Left cardiac atrium (tissue), 4 donors: ENCODE data around the gene ZNF440. TPM values are rescaled to one million over a fixed set of nuclear protein-coding genes. Genes with fewer than 3 reads are reported as not detected.
"Not testable (repeated sequence)": the region's sequence is repeated elsewhere in the genome, so short reads cannot be mapped to it uniquely, and the experiment has no call there.

Experiments used
- ATAC-seq, 2 donors: fragments of 200-7000 bp; cut with Tn5 transposase; one replicate each; pipeline ENCODE4 v1.9.1; 2020; ENCODE audit warnings: mild to moderate bottlenecking in 2 of 2, moderate library complexity in 2 of 2
- DNase-seq: peaks from one replicate; pipeline ENCODE4 v3.0.0-alpha.2; 2020
- intact Hi-C, 2 donors: fragments of 100-400 bp; cut with DNase I; formaldehyde crosslinking; loops; one replicate each; pipeline versions ENCODE4 v1.14.1 to v1.15.1; 2022 to 2023
- total RNA-seq, 2 donors: library from RNA; stranded (reverse); fragmentation: NEBNext Ultra II Directional; extraction: Animal tissue kit (Norgen Biotek cat#: 25700); gene quantifications; one replicate each; pipeline ENCODE4 v1.2.1, GENCODE V29; 2021
- donor health status: DM: no; HTN: yes; CAD: no.
- donor health status: DM: no; HTN: yes; CAD: no; lungs with severe emphysema.
- donor health status: DM: yes; HTN: yes; CAD: no.
- donor health status: Dilated cardiomyopathy.

The ZNF440 gene
- total RNA-seq, 2 donors from 2014 or later, result 5.4 to 6.3 TPM

DNA sequence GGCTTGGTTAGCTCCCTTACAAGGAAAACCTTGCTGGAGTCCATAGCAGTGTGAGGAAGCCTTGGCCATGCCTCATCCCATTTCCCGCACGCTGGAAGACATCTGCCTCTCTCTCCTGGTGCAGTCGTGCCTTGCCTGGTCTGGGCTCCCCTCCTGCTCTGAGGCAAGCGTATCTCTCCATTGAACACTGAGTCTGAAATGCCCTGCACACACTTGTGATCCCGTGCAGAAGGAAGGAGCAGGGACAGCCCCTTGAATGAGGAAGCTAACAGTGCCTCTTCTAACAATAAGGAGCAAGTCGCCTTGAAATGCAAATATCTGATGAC, 407 bp upstream of the ZNF440 start:
- no peak for DNase-seq
- intact Hi-C loops, result no loop called here
- peak; percentile 27 to 43 for ATAC-seq

DNA sequence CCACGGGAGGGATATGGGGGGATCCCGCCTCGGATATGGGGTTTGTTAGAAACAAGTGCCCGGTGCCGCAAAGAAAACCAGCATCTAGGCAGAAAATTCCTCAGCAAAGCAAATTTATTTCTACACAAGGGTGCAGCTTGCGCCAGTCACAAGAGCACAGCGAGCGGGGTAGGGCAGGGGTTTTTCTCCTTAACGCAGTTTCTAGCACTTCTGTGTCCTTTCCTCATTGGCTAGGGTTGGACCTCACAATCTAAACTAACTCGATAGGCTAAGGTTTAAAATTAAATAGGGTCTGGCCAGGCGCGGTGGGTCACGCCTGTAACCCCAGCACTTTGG, 595 bp downstream of the ZNF440 start:
- no peak for DNase-seq
- ATAC-seq, result peak; percentile 39 to 58
- intact Hi-C loops, result no loop called here

DNA sequence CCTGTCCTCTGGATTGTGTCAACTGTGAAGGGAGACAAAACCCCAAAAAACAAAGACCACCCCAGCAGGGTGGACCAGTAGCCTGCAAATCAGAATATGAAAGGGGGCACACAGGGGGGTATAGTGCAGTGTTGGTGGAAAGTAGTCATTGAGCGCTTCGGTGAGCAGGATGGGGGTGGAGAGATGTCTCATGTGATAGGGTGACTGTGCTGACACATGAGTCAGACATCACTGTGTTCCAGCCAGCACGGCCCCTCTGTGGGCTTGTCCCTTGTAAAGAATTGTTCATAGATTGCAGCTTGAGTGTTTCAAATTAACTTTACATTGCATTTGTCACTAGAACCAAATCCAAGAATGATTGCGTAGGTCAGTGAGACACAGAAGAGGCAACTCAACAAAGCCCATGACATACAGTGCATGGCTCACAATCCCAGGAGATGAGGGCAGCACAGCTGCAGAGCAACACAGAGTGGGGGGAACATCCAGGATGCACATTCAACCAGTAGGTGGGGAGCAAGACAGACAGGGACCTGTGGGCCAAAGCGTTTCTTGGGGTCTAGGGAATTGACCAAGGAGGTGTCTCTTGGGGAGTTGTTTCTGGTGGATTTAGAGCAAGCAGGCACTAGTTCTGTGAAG, 7.5 kb downstream of the ZNF440 start:
- no peak for DNase-seq
- intact Hi-C loops, result no loop called here
- peak in 1 of 2 donors; percentile 56 for ATAC-seq

DNA sequence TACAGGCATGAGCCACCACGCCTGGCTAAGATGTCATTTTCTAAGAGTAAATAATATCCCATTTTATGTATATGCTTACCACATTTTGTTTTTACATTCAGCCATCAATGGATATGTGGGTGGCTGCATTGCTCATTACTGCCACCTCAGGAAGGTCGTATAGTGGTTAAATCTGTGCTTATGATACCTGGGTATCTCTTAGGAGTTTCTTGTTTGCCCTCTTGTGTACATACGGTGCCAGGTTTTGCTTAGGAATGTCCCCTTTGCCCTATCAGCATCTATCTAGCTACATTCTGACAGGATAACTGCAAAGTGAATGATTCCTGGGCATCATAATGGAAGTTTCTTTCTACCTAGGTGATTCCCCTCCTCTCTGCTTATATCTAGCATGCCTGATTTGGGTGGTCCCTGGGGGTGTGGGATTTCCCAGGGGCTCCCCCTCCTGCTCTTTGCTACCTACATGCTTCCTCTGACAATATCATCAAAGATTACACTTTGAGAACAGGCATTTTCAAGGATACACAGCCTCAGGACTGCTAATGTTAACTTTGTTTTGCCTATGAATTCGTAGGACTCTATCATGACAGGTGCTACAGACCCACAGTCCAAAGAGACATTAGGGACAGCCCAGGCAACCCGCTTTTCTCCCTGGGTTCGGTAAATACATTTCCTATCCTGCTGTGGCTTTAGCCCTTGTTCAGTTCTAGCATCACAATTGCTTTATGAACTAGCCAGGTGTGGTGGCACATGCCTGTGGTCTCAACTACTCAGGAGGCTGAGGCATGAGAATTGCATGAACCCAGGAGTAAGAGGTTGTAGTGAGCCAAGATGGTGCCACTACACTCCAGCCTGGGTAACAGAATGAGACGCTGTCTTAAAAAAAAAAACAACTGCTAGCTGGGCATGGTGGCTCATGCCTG, 15.1 kb downstream of the ZNF440 start:
- ATAC-seq, intact Hi-C loops, DNase-seq: not testable (repeated sequence)

DNA sequence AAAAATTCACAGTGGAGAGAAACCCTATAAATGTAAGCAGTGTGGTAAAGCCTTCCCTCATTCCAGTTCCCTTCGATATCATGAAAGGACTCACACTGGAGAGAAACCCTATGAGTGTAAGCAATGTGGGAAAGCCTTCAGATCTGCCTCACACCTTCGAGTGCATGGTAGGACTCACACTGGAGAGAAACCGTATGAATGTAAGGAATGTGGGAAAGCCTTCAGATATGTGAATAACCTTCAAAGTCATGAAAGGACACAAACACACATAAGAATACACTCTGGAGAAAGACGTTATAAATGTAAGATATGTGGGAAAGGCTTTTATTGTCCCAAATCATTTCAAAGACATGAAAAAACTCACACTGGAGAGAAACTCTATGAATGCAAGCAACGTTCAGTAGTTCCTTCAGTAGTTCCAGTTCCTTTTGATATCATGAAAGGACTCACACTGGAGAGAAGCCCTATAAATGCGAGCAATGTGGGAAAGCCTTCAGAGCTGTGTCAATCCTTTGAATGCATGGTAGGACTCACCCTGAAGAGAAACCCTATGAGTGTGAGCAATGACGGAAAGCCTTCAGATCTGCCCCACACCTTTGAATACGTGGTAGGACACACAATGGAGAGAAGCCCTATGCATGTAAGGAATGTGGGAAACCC, 18.3 kb downstream of the ZNF440 start:
- intact Hi-C loops, result no loop called here
- DNase-seq, result no peak
- no peak for ATAC-seq

DNA sequence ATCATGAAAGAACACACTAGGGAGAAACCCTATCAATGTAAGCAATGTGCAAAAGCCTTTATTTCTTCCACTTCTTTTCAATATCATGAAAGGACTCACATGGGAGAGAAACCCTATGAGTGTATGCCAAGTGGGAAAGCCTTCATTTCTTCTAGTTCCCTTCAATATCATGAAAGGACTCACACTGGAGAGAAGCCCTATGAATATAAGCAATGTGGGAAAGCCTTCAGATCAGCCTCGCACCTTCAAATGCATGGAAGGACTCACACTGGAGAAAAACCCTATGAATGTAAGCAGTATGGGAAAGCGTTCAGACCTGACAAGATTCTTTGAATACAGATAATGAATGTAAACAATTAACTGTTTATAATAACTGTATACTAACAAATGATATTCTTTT, 19.5 kb downstream of the ZNF440 start:
- intact Hi-C loops, result no loop called here
- DNase-seq, result no peak
- no peak for ATAC-seq

DNA sequence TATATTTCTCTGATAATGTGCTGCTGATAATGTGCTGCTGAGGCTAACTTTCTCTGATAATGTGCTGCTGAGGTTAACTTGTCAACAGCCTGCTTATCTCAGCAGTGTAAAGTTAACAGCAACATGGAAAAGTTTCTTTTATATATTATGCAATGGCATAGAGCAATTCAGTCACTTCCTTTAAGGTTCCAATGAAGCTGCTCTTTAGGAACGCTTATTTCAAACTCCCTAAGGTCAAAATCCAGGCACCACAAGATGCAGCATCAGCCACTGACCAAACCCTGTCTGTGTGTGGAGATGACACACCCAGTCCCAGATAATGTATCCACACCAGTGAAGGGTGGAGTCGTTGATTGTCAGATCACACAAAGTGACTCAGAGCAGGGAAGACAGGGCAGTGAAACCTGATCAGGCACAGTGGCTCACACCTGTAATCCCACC, 21.6 kb downstream of the ZNF440 start:
- DNase-seq, intact Hi-C loops: not testable (repeated sequence)
- peak in 1 of 2 donors; percentile 82 for ATAC-seq

DNA sequence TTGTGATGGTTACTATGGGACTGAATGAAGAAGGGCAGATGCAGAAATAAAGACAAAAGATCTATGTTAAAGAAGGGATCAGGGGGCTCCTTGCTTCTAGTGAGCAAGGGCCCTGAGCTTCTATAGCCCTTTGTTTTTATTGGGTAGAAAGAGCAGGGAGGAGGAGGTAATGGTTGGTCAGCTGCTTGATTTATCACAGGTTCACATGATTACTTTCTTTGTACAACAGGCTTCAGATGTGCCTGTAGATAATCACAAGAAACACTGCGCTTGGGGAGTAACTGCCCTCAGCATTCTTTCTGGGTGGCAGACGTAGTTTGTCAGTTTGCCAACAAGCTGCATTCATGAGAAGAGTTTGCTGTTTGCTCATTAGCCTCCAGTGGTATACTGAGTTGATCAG, 29.6 kb downstream of the ZNF440 start:
- ATAC-seq, result no peak
- no peak for DNase-seq
- intact Hi-C loops, result no loop called here

DNA sequence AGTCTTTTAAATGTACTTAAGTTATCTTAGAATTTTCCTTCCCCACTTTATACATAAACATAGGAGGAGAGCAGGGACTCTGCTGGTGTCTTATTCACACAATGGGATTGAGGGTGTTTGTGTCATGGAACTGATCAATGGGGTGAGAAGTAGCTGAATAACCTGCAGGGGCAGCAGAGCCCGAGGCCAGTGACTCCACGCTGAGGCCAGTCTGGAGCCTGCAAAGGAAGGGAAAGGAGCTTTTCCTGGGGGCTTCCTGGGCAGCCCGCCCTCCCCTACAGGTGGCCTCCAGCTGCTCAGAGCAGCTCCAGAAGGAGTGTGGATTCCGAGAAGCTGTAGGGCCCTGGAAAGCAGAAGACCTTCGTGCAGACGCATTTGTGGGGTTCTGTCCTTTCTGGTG, 33.5 kb downstream of the ZNF440 start:
- intact Hi-C loops, ATAC-seq, DNase-seq: not testable (repeated sequence)

DNA sequence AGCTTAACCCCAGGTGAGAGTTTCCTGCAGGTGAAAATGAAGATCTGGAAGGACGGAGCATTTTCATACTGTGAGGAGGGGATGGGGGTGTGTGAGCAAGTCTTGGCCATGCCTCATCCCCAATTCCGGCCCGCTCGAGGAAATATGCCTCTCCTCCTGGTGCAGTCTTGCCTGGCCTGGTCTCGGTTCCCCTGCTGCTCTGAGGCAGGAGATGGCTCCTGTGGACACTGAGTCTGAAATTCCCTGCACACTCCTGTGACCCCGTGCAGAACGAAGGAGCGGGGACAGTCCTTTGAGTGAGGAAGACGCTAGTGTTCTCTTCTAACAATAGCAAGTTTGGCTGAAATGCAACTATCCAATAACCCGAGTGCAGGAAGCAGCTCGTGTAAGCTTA, 34.1 kb downstream of the ZNF440 start:
- intact Hi-C loops, result no loop called here
- ATAC-seq (no peak), DNase-seq (no peak)

DNA sequence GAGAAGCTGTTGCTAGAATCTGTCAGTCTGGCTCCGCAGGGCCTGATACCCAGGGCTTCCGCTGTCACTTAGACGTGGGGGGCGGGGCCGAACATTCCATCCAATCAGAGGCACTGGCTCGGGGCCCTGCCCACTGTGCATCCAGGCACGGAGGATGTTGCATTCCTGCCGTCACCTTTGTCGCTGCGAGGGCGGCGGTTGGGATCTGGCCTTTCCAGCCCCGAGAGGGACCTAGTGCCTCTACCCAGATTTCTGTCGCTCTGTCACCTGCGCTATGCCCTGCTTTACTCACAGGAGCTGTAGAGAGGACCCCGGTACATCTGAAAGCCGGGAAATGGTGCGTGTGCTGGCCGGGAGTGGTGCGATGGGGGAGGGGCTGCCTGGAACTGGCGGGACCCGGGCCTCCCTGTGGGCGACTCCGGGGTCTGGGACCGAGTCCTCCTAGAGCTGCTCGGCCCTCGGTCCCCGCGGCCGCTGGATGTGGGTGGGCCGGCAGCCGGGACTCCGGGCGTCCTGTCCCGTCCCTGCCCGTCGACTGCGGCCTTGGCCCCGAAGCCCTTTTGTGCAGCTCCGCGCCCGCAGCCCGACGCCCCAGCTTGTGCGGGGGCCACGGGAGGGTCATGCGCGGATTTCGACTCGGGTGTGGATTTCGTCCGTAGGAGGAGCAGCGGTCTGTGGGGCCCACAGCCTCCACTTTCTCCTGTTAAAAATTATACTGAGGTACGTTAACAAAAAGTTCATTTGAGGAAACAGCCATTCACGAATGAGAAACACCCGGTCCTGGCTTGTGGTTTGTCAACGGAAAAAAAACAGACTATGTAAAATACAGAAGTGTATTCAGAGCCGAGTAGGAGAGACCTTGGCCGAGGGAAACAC, 34.8 kb downstream of the ZNF440 start, which contains the start of gene ZNF439:
TSS of gene ZNF439 (plus strand) at position 133 of the 876 bp plus-strand sequence. CDS start at position 275, 142 bp downstream.
- DNase-seq, result peak; percentile 95
- intact Hi-C loops, result no loop called here
- ATAC-seq, result peak; percentile 100

DNA sequence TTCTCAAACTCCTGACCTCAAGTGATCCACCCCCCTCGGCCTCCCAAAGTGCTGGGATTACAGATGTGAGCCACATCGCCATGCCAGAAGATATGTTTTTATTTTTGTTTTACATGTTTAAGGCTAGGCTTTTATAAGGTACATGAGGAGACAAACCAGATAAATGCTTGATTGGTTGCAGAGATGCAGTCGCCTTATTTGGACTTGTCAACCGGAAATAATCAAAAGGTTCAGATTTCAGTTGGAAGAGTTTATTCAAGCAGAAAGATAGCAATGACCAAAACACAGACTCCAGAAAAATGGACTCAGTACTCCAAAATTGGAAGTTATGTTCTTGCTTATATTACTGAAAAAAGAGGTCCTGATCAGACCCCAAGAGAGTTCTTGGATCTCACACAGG, 36.2 kb downstream of the ZNF440 start:
- ATAC-seq, intact Hi-C loops, DNase-seq: not testable (repeated sequence)

DNA sequence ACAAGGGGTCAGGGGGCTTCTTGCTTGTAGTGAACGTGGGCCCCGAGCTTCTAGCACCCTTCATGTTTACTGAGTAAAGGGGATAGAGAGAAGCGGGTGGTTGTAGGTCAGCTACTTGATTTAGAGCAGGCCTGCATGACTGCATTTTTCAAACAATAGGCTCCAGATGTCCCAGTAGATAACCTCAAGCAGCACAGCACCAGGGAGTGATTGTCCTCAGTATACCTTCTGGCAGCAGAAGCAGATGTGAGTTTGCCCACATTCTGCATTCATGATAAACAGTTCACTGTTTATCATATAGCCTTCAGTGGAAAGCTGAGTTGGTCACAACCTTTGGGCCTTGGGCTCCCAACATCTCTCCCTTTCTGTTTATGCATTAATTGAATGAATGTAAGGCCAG, 39.3 kb downstream of the ZNF440 start:
- intact Hi-C loops, result no loop called here
- no peak for ATAC-seq

DNA sequence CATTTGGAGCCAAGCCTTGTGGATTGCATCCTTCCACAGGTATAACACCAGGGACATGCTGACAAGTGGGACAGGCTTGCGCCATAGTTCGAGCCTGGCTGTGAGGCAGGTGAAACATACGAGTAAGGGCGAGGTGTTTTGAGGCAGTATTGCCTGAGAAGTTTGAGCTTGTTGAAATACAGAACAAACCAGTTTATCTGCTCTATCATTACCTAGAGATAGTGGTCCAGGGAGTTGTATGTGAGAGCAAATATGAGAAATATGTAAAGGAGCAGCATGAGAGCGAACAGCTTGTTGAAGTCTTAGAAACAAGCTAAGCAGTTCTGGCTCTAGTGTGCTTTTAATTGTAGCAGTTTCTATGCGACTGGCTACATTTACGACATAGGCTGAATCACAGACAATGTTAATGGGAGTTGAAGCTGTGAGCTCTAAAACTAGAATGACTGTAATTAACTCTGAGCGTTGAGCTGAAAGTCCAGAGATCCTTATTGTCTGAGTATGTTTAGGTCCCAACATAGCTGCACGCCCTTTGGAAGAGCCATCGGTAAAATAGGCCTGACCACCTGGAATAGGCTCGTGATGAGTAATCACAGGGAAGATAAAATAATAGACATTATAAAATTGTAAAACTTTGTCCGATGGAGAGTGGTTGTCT, 42.6 kb downstream of the ZNF440 start:
- ATAC-seq, result no peak
- intact Hi-C loops, result no loop called here
- no peak for DNase-seq

More for the DNA sequence above, 39.3 kb downstream of the ZNF440 start:
- no peak for DNase-seq

DNA sequence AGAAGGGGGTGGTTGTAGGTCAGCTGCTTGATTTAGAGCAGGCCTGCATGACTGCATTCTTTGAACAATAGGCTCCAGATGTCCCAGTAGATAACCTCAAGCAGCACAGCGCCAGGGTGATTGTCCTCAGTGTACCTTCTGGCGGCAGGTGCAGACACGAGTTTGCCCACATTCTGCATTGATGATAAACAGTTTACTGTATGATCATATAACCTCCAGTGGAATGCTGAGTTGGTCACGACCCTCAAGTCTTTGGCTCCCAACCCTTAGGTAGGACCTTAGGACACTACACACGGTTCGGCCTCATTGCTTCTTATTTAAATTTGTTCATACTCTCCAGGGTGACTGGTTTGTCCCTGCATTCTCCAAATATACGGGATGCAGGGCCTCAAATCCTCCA, 46.6 kb downstream of the ZNF440 start:
- intact Hi-C loops, result no loop called here
- ATAC-seq, result no peak
- DNase-seq, result no peak

DNA sequence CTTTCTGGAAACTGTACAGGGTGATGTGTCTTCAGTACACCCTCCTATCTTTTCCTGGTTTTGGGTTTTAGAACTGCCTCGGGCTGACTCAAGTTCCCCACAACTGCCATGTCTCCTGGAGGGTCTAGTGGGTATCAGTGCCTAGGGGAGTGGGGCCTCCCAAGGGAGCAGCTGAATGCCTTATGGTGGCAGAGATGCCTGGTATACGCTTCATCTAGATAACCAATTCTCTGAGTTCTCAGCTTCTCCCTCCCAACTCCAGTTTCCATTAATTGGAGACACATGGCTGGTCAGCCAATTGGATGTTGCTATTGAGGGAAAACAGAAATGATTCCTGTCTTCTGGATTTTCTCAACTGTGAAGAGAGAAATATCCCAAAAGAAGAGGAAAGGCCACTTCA, 47.2 kb downstream of the ZNF440 start:
- no peak for DNase-seq
- intact Hi-C loops, result no loop called here
- no peak for ATAC-seq

DNA sequence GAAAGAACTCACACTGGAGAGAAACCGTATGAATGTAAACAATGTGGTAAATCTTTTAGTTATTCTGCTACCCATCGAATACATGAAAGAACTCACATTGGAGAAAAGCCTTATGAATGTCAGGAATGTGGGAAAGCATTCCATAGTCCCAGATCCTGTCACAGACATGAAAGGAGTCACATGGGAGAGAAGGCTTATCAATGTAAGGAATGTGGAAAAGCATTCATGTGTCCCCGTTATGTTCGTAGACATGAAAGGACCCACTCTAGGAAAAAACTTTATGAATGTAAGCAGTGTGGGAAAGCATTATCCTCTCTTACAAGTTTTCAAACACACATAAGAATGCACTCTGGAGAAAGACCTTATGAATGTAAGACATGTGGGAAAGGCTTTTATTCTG, 53.7 kb downstream of the ZNF440 start:
- intact Hi-C loops, ATAC-seq, DNase-seq: not testable (repeated sequence)

DNA sequence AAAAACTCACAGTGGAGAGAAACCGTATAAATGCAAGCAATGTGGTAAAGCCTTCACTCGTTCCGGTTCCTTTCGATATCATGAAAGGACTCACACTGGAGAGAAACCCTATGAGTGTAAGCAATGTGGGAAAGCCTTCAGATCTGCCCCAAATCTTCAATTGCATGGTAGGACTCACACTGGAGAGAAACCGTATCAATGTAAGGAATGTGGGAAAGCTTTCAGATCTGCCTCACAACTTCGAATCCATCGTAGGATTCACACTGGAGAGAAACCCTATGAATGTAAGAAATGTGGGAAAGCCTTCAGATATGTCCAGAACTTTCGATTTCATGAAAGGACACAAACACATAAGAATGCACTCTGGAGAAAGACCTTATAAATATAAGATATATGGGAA, 54.1 kb downstream of the ZNF440 start:
- no peak for DNase-seq
- intact Hi-C loops, result no loop called here
- no peak for ATAC-seq

DNA sequence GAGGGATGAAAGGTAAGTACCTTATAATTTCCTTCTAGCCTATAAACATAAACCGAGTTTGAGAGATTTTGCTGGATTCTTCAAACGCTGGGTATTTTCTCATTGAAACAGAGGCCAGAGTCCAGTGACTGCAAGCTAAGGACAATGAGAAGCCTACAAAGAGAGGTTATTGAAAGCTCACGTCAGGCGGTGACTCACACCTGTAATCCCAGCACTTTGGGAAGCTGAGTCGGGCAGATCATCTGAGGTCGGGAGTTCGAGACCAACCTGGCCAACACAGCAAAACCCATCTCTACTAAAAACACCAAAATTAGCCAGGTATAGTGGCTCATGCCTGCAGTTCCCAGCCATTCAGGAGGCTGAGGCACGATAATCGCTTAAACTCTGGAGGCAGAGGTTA, 58.6 kb downstream of the ZNF440 start:
- DNase-seq, result no peak
- intact Hi-C loops, result no loop called here
- no peak for ATAC-seq
